GM12892 (cell line): ENCODE results near the gene CEACAM1.

Source experiments
- POLR2AphosphoS5 ChIP-seq: IDR thresholded peaks from 2 replicates; pipeline ENCODE4 v1.6.1; 2011; ENCODE audit warnings: low read depth, low read length, control low read depth
- TAF1 ChIP-seq: IDR thresholded peaks from 2 replicates; pipeline ENCODE4 v1.6.1; 2011; ENCODE audit warnings: low read depth, mild to moderate bottlenecking, control low read depth, low read length, borderline replicate concordance

DNA sequence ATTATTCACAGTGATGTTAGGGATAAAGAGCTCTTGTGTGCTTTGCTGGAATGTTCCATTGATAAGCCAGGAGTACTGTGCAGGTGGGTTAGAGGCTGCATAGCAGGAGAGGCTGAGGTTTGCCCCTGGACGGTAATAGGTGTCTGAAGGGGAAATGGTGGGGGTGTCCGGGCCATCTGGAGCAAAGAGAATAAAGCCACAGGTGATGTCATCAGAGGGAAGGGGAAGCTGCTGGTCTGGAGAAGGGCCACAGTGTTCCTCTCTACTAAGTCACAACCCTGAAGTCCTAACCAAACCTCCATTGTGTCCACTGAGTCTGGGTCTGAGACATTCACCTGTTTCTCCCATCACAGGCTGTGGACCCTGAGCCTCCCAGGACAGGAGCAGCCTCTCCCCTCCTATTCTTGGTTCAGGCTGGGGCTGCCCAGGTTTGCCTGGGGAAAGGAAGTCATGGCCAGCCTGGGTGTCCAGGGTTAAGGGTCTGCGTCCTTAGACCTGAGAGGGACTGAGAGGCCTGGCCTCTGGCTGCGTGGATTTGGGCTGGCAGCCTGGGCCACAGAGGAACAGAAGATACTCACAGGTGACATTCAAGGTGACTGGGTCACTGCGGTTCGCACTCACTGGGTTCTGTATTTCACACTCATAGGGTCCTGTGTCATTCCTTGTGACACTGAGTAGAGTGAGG is 6.8 kb downstream of the CEACAM1 start:
- TF ChIP-seq POLR2AphosphoS5: no peak
- TF ChIP-seq TAF1: no peak
